Heart right ventricle (tissue), 16 donors: ENCODE results near the gene TULP4. TPM values are rescaled to one million over a fixed set of nuclear protein-coding genes. Genes with fewer than 3 reads are reported as not detected.

Source experiments
- ATAC-seq, 8 donors: fragments of 200-7000 bp; cut with Tn5 transposase; one replicate each; pipeline ENCODE4 v1.9.1; 2020; ENCODE audit warnings: mild to moderate bottlenecking in 8 of 8, moderate library complexity in 8 of 8, moderate number of reproducible peaks in 1 of 8
- DNase-seq, 2 donors: peaks; one replicate each; pipeline ENCODE4 v3.0.0-alpha.2; 2020
- H3K27ac ChIP-seq, 10 donors: fragments of 200-600 bp; sonication (generic) in 2 of 10; one replicate each; pipeline versions ENCODE4 v1.5.0 to v1.8.0; 2020 to 2022; ENCODE audit warnings: mild to moderate bottlenecking in 3 of 10
- H3K27me3 ChIP-seq, 7 donors: fragments of 200-600 bp; one replicate each; pipeline ENCODE4 v1.8.0; 2021 to 2022; ENCODE audit warnings: mild to moderate bottlenecking in 2 of 7
- H3K36me3 ChIP-seq, 9 donors: fragments of 200-600 bp; sonication (generic) in 1 of 9; one replicate each; pipeline versions ENCODE4 v1.5.0 to v1.8.0; 2020 to 2022; ENCODE audit warnings: mild to moderate bottlenecking in 2 of 9
- H3K4me1 ChIP-seq, 9 donors: fragments of 200-600 bp; sonication (generic) in 1 of 9; one replicate each; pipeline versions ENCODE4 v1.5.0 to v1.8.0; 2020 to 2022; ENCODE audit warnings: mild to moderate bottlenecking in 4 of 9
- H3K4me3 ChIP-seq, 10 donors: fragments of 200-600 bp; sonication (generic) in 2 of 10; one replicate each; pipeline versions ENCODE4 v1.5.0 to v1.8.0; 2020 to 2022; ENCODE audit warnings: mild to moderate bottlenecking in 7 of 10, moderate library complexity in 2 of 10
- H3K9me3 ChIP-seq, 11 donors: fragments of 200-600 bp in 10 of 11; sonication (generic) in 2 of 11; one replicate each; pipeline versions ENCODE4 v1.5.0 to v1.8.0; 2013 to 2022; ENCODE audit warnings: mild to moderate bottlenecking in 2 of 11, control low read depth in 1 of 11, moderate library complexity in 1 of 11
- CTCF ChIP-seq, 9 donors: fragments of 200-600 bp; sonication (generic) in 2 of 9; IDR thresholded peaks; one replicate each; pipeline versions ENCODE4 v1.5.0 to v1.8.0; 2021 to 2022; ENCODE audit warnings: antibody characterized with exemption in 9 of 9, mild to moderate bottlenecking in 5 of 9, moderate library complexity in 1 of 9
- WGBS, 2 donors: extraction: QIAGEN DNeasy Blood & Tissue Kit; methylation state at CpG; one replicate each; pipeline ENCODE4 v1.1.7; 2013; ENCODE audit warnings: inconsistent platforms in 1 of 2; 5-methylcytosine and 5-hydroxymethylcytosine counted together
- intact Hi-C, 10 donors: fragments of 100-400 bp; cut with DNase I; formaldehyde crosslinking; loops; one replicate each; pipeline versions ENCODE4 v1.11.1 to v1.14.2; 2022
- polyA plus RNA-seq, 2 donors: library from polyadenylated mRNA; stranded (reverse); fragments of 200-250 nt; gene quantifications; one replicate each; pipeline ENCODE4 v1.2.3, GENCODE V29; 2013
- total RNA-seq, 10 donors: library from RNA; stranded (reverse); fragmentation: NEBNext Ultra II Directional in 3 of 10; extraction: Animal tissue kit (Norgen Biotek cat#: 25700) in 3 of 10; gene quantifications; one replicate each; pipeline versions ENCODE4 v1.2.1 to v1.2.4, GENCODE V29; 2021 to 2023
- donor health status: Arrhythmogenic right ventricular cardiomyopathy.
- donor health status: ischemic (EF 13 %, LVEDD 7.1; RV severe dilation, severe dysfunction).
- donor health status: healthy with polysubstance abuse.
- donor health status: DM: no; HTN: yes; CAD: no.
- donor health status: DM: no; HTN: no; CAD: no.
- donor health status: ischemic (EF 25% LVEDD 6.9; RV normal size, moderate dysfunction).
- donor health status: ischemic (EF 25% LVEDD 5.7; RV mildly dilated, moderate dysfunction).
- donor health status: healthy.
- donor health status: DM: yes; HTN: yes; CAD: no.
- donor health status: Ischemic cardiomyopathy.
- donor health status: ischemic (EF 35%, LVEDD 5.7; RV mildly dilated, moderate dysfunction).
- donor health status: nonischemic (EF 11% LVEDD 7.7; RV severe dilation, severe dysfunction).
- donor health status: DM: yes; HTN: yes; CAD: no.
- donor health status: PGD.
- donor health status: ischemic (EF 29% LVEDD 5.4; RV normal size, mild dysfunction).
- donor health status: nonischemic (EF 23%, LVEDD 6.1; RV moderate dilation, normal function).

Gene TULP4
- total and polyA plus RNA-seq, 12 donors = 2.1 to 127 (median 99.2) TPM

- no peaks in the 10 kb centered on the region for H3K9me3 ChIP-seq
- no peaks in the 10 kb centered on the region for H3K27me3 ChIP-seq
- 93 to 94% methylated on average over 12 of the region's 12 CpGs for WGBS, 2 donors
- intact Hi-C loops = no loop called here
- peaks cover 0 to 80% (median 16%) of the 10 kb centered on the region in 9 donors for H3K36me3 ChIP-seq
- H3K4me1 ChIP-seq = no peaks in the 10 kb centered on the region
- no peak overlapping the region for H3K27ac ChIP-seq
- TF ChIP-seq CTCF (IDR thresholded peaks at IDR 0.05) = no peak
- H3K4me3 ChIP-seq = no peak overlapping the region
- DNase-seq = no peak
- no peak for ATAC-seq
These were observed 169.6 kb downstream of the TULP4 start for GRCh38 chr6:158481690-158482473.

GRCh38 chr6:158485431-158485830 lies 173.2 kb downstream of the TULP4 start:
- Histone ChIP-seq H3K27me3 (no peaks in the 10 kb centered on the region), H3K4me3 (no peak overlapping the region), H3K36me3 (peaks cover 0 to 73% (median 10%) of the 10 kb centered on the region in 9 donors), H3K4me1 (no peaks in the 10 kb centered on the region), H3K27ac (no peak overlapping the region), H3K9me3 (no peaks in the 10 kb centered on the region)
- TF ChIP-seq CTCF (IDR thresholded peaks at IDR 0.05) = no peak
- no peak for DNase-seq
- ATAC-seq = no peak
- 94 to 98% methylated on average over 2 of the region's 2 CpGs for WGBS, 2 donors
- intact Hi-C loops = no loop called here

GRCh38 chr6:158487495-158487894 lies 175.2 kb downstream of the TULP4 start:
- H3K4me1 ChIP-seq = no peaks in the 10 kb centered on the region
- intact Hi-C loops = no loop called here
- no peak for TF ChIP-seq CTCF (IDR thresholded peaks at IDR 0.05)
- H3K27me3 ChIP-seq = no peaks in the 10 kb centered on the region
- H3K27ac ChIP-seq = no peak overlapping the region
- H3K36me3 ChIP-seq = peaks cover 0 to 53% (median 0%) of the 10 kb centered on the region in 9 donors
- no peak for ATAC-seq
- H3K9me3 ChIP-seq = no peaks in the 10 kb centered on the region
- 81 to 95% methylated on average over 5 of the region's 5 CpGs for WGBS, 2 donors
- no peak for DNase-seq
- no peak overlapping the region for H3K4me3 ChIP-seq

- H3K4me1 ChIP-seq = no peaks in the 10 kb centered on the region
- no peak overlapping the region for H3K4me3 ChIP-seq
- DNase-seq = no peak
- WGBS, 2 donors = 88 to 92% methylated on average over 4 of the region's 4 CpGs
- H3K27me3 ChIP-seq = no peaks in the 10 kb centered on the region
- H3K9me3 ChIP-seq = no peaks in the 10 kb centered on the region
- H3K36me3 ChIP-seq = peaks cover 0 to 53% (median 0%) of the 10 kb centered on the region in 9 donors
- intact Hi-C loops = no loop called here
- ATAC-seq = no peak
- no peak overlapping the region for H3K27ac ChIP-seq
- no peak for TF ChIP-seq CTCF (IDR thresholded peaks at IDR 0.05)
These were observed 175.8 kb downstream of the TULP4 start for GRCh38 chr6:158488065-158488464.
